Panc1 (cell line): Measurements from ENCODE around the gene LTN1.

Source experiments
- POLR2AphosphoS5 ChIP-seq: IDR thresholded peaks from 2 replicates; pipeline ENCODE4 v1.6.1; 2012; ENCODE audit warnings: mild to moderate bottlenecking, low read depth, low read length, moderate library complexity
- TF ChIP-seq, protein P1 (sequence below): fragments of 450-650 bp; IDR thresholded peaks from 2 replicates; pipeline ENCODE4 v1.5.1; 2017; ENCODE audit warnings: mild to moderate bottlenecking

GRCh38 chr21:28913071-28913470, 79.6 kb downstream of the LTN1 start:
- TF ChIP-seq, protein P1, sequence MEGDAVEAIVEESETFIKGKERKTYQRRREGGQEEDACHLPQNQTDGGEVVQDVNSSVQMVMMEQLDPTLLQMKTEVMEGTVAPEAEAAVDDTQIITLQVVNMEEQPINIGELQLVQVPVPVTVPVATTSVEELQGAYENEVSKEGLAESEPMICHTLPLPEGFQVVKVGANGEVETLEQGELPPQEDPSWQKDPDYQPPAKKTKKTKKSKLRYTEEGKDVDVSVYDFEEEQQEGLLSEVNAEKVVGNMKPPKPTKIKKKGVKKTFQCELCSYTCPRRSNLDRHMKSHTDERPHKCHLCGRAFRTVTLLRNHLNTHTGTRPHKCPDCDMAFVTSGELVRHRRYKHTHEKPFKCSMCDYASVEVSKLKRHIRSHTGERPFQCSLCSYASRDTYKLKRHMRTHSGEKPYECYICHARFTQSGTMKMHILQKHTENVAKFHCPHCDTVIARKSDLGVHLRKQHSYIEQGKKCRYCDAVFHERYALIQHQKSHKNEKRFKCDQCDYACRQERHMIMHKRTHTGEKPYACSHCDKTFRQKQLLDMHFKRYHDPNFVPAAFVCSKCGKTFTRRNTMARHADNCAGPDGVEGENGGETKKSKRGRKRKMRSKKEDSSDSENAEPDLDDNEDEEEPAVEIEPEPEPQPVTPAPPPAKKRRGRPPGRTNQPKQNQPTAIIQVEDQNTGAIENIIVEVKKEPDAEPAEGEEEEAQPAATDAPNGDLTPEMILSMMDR, result no peak
- TF ChIP-seq POLR2AphosphoS5, result no peak
